Aorta (tissue), 5 donors: Measurements from ENCODE around the gene CLCNKA. TPM values are rescaled to one million over a fixed set of nuclear protein-coding genes. Genes with fewer than 3 reads are reported as not detected.
"Not testable (repeated sequence)": the region's sequence is repeated elsewhere in the genome, so short reads cannot be mapped to it uniquely, and the experiment has no call there.

Experiments used
- ATAC-seq: fragments of 200-7000 bp; cut with Tn5 transposase; one replicate; pipeline ENCODE4 v1.9.1; 2022; ENCODE audit warnings: moderate library complexity; ENCODE audit not compliant: low FRiP score
- DNase-seq, 2 donors: peaks; one replicate each; pipeline ENCODE4 v3.0.0-alpha.2; 2020
- H3K27ac ChIP-seq, 2 donors: one replicate each; pipeline ENCODE4 v1.5.1; 2013; ENCODE audit warnings: low read length in 2 of 2, mild to moderate bottlenecking in 2 of 2, moderate library complexity in 2 of 2, control low read depth in 1 of 2, inconsistent platforms in 1 of 2, low read depth in 1 of 2
- H3K27me3 ChIP-seq, 2 donors: one replicate each; pipeline ENCODE4 v1.6.1; 2013; ENCODE audit warnings: control low read depth in 1 of 2, low read length in 1 of 2, mild to moderate bottlenecking in 1 of 2, moderate library complexity in 1 of 2; ENCODE audit not compliant: insufficient read depth in 2 of 2, control insufficient read depth in 1 of 2
- H3K36me3 ChIP-seq, 2 donors: one replicate each; pipeline ENCODE4 v1.6.1; 2013; ENCODE audit warnings: control low read depth in 1 of 2, low read length in 1 of 2, mild to moderate bottlenecking in 1 of 2; ENCODE audit not compliant: insufficient read depth in 2 of 2, control insufficient read depth in 1 of 2
- H3K4me1 ChIP-seq, 2 donors: one replicate each; pipeline ENCODE4 v1.6.1; 2013; ENCODE audit warnings: low read length in 2 of 2, control low read depth in 1 of 2, mild to moderate bottlenecking in 1 of 2, moderate library complexity in 1 of 2; ENCODE audit not compliant: insufficient read depth in 2 of 2, control insufficient read depth in 1 of 2
- H3K4me3 ChIP-seq, 2 donors: one replicate each; pipeline ENCODE4 v1.5.1; 2013; ENCODE audit warnings: low read length in 2 of 2, control low read depth in 1 of 2, mild to moderate bottlenecking in 1 of 2
- H3K9me3 ChIP-seq: one replicate; pipeline ENCODE4 v1.6.1; 2013; ENCODE audit warnings: mild to moderate bottlenecking, low read length; ENCODE audit not compliant: control insufficient read depth
- WGBS, 2 donors: extraction: QIAGEN DNeasy Blood & Tissue Kit; methylation state at CpG; one replicate each; pipeline ENCODE4 v1.1.7; 2013; 5-methylcytosine and 5-hydroxymethylcytosine counted together
- intact Hi-C, 2 donors: fragments of 100-400 bp; cut with DNase I; formaldehyde crosslinking; loops; one replicate each; pipeline versions ENCODE4 v1.14.2 to v1.15.0; 2022
- polyA plus RNA-seq, 2 donors: library from polyadenylated mRNA; stranded (reverse); fragments of 200-250 nt; gene quantifications; one replicate each; pipeline ENCODE4 v1.2.3, GENCODE V29; 2013
- total RNA-seq, 2 donors: library from RNA; stranded (reverse); fragmentation: NEBNext Ultra II Directional; extraction: Animal tissue kit (Norgen Biotek cat#: 25700); gene quantifications; one replicate each; pipeline ENCODE4 v1.2.1, GENCODE V29; 2021
- donor health status: healthy with polysubstance abuse.
- donor health status: Bipolar disorder and iron deficiency.
- donor health status: DM: no; HTN: no; CAD: no.
- donor health status: DM: no; HTN: no; CAD: no.
- donor health status: DM: yes; HTN: yes; CAD: no.

Gene CLCNKA
- total and polyA plus RNA-seq, 4 donors: 1.0 to 4.5 (median 1.3) TPM; not detected in 1

DNA sequence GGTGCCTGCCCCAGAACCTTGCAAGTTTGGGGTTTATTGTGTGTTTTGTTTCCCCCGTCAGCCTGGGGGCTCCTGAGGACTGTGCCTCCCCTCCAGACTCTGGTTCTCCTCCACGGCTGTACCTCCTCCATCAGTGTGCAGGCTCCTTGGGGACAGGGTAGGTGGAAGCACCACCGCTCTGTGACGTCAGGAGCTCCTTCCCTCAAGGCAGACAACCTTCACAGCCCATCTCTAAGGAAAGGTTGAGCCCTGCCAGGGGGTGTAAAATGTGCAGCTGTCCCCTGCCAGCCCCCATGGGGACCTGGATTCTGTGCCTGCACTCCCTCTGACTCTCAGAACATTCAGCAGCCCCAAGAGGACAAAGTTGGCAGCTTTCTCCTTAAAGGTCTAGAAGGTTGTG lies 3.5 kb upstream of the CLCNKA start:
- Histone ChIP-seq H3K4me1 (peaks cover 0 to 2% of the 10 kb centered on the region in 2 donors), H3K36me3 (no peaks in the 10 kb centered on the region), H3K27ac (peak overlapping the region; percentile 96 to 99), H3K4me3 (peak overlapping the region in 1 of 2 donors; percentile 1), H3K9me3 (no peaks in the 10 kb centered on the region), H3K27me3 (no peaks in the 10 kb centered on the region)
- WGBS, 2 donors: 4 to 9% methylated on average over 4 of the region's 4 CpGs
- ATAC-seq (peak; percentile 6), DNase-seq (no peak)
- intact Hi-C loops: no loop called here

DNA sequence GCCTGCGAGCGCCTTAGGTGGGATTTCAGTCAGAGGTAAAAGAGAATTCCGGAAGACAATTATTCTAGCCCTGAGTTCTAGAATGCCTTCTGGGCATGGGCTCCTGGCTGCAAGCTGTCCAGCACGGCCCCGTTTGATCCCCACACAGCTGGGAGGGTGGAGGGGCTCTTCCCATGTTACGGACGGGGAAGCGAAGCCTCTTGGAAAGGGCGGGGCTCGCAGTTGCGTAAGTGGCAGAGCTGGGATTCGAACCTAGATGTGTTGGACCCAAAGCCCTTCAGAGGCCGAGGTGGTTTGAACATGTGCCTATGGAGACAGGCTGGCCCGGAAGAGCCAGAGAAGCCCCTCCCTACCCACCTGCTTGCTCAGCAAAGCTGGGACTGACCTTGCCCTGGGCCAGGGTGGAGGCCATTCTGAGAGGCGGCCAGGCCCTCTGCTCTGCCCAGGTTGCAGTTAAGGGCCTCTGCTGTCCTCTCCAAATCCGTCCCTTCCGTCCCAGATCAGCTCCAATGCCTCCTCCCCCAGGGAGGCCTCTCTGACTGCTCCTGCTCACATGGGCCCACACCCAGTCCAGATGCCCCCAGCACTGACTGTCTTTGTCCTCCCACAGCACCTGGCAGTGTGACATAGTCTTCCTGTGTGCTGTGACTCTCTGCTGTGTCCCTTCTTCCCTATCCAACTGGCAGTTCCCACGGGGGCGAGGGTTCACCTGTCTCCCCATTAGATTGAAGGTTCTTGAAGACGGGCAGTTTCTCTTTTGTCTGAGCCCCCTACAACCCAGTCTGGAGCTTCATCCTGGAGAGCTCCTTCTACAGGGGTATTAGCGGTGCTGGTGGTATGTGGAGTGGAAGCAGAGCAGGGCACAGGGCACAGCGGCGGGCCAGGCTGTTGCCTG lies 2.8 kb upstream of the CLCNKA start:
- H3K4me1 ChIP-seq: peaks cover 0 to 2% of the 10 kb centered on the region in 2 donors
- H3K27ac ChIP-seq: peak overlapping the region; percentile 96 to 99
- 17 to 24% methylated on average over 23 of the region's 23 CpGs for WGBS, 2 donors
- no peak overlapping the region for H3K4me3 ChIP-seq
- H3K27me3 ChIP-seq: no peaks in the 10 kb centered on the region
- no peaks in the 10 kb centered on the region for H3K36me3 ChIP-seq
- peak; percentile 23 for ATAC-seq
- intact Hi-C loops: no loop called here
- DNase-seq: no peak
- H3K9me3 ChIP-seq: no peaks in the 10 kb centered on the region

GRCh38 chr1:16019644-16020277 lies 2.1 kb upstream of the CLCNKA start:
- 3 to 12% methylated on average over 9 of the region's 9 CpGs for WGBS, 2 donors
- H3K4me1 ChIP-seq: peaks cover 0 to 2% of the 10 kb centered on the region in 2 donors

DNA sequence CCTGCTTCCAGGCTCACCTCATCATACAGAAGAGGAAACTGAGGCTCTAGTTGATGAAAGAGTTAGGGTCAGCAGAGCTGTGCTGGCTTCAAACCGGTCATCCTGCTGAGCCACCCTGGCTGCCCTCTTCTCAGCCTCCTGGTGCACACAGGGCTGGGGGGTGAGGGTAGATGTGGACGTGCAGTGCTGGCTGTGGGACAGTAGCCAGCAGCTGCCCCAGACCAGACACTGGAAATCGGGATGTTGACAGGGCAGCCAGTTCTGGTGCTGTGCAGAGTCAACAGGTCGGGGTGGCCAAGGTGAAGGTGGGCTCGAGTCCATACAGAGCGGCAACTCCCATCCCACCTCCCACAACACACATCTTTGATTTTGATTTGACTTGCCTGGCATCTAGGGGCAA lies 1.5 kb upstream of the CLCNKA start:
- Histone ChIP-seq H3K27me3 (no peaks in the 10 kb centered on the region), H3K36me3 (no peaks in the 10 kb centered on the region), H3K9me3 (no peaks in the 10 kb centered on the region), H3K4me3 (no peak overlapping the region), H3K27ac (peak overlapping the region; percentile 68 to 82), H3K4me1 (peaks cover 0 to 2% of the 10 kb centered on the region in 2 donors)
- 60 to 61% methylated on average over 6 of the region's 6 CpGs for WGBS, 2 donors
- ATAC-seq: no peak
- no peak for DNase-seq
- intact Hi-C loops: no loop called here

More at GRCh38 chr1:16019644-16020277, 2.1 kb upstream of the CLCNKA start:
- Histone ChIP-seq H3K4me3 (no peak overlapping the region), H3K27me3 (no peaks in the 10 kb centered on the region), H3K9me3 (no peaks in the 10 kb centered on the region), H3K36me3 (no peaks in the 10 kb centered on the region), H3K27ac (peak overlapping the region; percentile 68 to 99)
- DNase-seq (peak; percentile 80 to 85), ATAC-seq (no peak)
- intact Hi-C loops: no loop called here

GRCh38 chr1:16020878-16021277 lies 958 bp upstream of the CLCNKA start:
- H3K27ac ChIP-seq, H3K9me3 ChIP-seq, H3K4me3 ChIP-seq, DNase-seq, H3K36me3 ChIP-seq, H3K27me3 ChIP-seq, intact Hi-C loops, H3K4me1 ChIP-seq, ATAC-seq: not testable (repeated sequence)
- 89 to 92% methylated on average over 9 of the region's 9 CpGs for WGBS, 2 donors

DNA sequence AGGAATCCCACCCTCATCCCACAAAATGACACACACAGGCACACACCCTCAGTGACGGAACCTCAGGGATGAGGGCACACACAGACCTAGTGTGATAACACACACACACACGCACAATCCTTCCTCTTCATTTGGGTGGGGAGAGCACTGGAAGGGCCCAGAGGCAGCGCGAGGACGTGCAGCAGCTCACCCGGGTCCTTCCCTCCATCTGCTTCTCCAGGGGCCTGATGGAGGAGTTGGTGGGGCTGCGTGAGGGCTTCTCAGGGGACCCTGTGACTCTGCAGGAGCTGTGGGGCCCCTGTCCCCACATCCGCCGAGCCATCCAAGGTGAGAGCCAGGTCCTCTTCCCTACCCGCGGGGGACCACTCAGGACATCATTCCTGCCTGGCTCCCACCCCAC lies 557 bp downstream of the CLCNKA start:
- intact Hi-C loops: no loop called here
- Histone ChIP-seq H3K9me3 (no peaks in the 10 kb centered on the region), H3K36me3 (no peaks in the 10 kb centered on the region), H3K27ac (no peak overlapping the region), H3K4me3 (no peak overlapping the region), H3K4me1 (peaks cover 0 to 2% of the 10 kb centered on the region in 2 donors), H3K27me3 (no peaks in the 10 kb centered on the region)
- 83 to 91% methylated on average over 10 to 11 of the region's 11 CpGs for WGBS, 2 donors
- ATAC-seq: no peak
- DNase-seq: no peak

DNA sequence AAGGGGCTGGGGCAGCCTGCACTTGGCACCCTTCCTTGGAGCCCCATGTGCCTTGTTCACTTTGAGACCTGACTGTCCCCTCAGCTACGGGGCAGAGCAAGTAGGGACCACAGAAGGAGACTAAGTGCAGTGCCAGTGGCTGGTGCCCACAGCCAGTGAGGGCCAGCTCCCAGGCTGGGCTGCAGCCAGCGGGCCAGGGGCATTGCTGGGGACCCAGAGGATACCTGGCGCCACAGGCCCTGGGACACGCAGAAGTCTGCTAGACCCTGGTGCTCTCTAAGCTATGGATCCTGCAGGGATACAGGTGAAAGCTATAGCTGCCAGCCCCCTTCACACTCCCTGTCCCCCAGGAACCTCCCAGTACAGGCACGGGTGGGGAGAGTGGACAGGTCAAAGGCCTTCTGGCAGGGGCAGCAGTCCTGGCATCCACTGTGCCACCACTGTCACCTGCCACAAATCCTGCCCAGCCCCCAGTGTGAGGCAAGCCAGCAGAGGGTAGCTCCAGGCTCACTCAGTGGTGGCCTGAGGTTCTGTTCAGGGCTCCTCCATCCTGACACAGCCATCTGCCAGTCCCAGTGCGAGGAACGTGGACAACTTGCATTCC lies 1.3 kb downstream of the CLCNKA start:
- WGBS, 2 donors: 71 to 75% methylated on average over 7 of the region's 7 CpGs

GRCh38 chr1:16026302-16026701 lies 4.5 kb downstream of the CLCNKA start:
- H3K27me3 ChIP-seq, H3K9me3 ChIP-seq, H3K36me3 ChIP-seq, ATAC-seq, H3K4me1 ChIP-seq, H3K4me3 ChIP-seq, intact Hi-C loops, H3K27ac ChIP-seq, DNase-seq: not testable (repeated sequence)
- WGBS, 2 donors: 60 to 66% methylated on average over 9 of the region's 10 CpGs

More for the DNA sequence above, 1.3 kb downstream of the CLCNKA start:
- H3K27me3 ChIP-seq: no peaks in the 10 kb centered on the region
- H3K4me3 ChIP-seq: no peak overlapping the region
- intact Hi-C loops: no loop called here
- H3K36me3 ChIP-seq: no peaks in the 10 kb centered on the region
- ATAC-seq (no peak), DNase-seq (no peak)
- H3K4me1 ChIP-seq: peaks cover 0 to 2% of the 10 kb centered on the region in 2 donors
- H3K27ac ChIP-seq: no peak overlapping the region
- no peaks in the 10 kb centered on the region for H3K9me3 ChIP-seq
